Adrenal gland (tissue), 12 donors: ENCODE results near the gene DCXR. TPM values are rescaled to one million over a fixed set of nuclear protein-coding genes. Genes with fewer than 3 reads are reported as not detected.

Experiments
- DNase-seq, 7 donors: peaks; one replicate each; pipeline ENCODE4 v3.0.0-alpha.2; 2019 to 2020
- H3K27ac ChIP-seq, 5 donors: fragments of 200-600 bp; sonication (generic) in 4 of 5; 1 replicate in 3 of 5; 2 replicates in 2 of 5; pipeline versions ENCODE4 v1.5.1 to v1.8.0; 2016 to 2020; ENCODE audit warnings: mild to moderate bottlenecking in 1 of 5
- H3K27me3 ChIP-seq: fragments of 200-600 bp; 2 replicates; pipeline ENCODE4 v1.8.0; 2021
- H3K36me3 ChIP-seq, 2 donors: fragments of 200-600 bp; replicated peaks in 1 of 2; 1 replicate in 1 of 2; 2 replicates in 1 of 2; pipeline versions ENCODE4 v1.5.1 to v1.8.0; 2018 to 2022
- H3K4me1 ChIP-seq, 2 donors: fragments of 200-600 bp; replicated peaks in 1 of 2; 1 replicate in 1 of 2; 2 replicates in 1 of 2; pipeline versions ENCODE4 v1.5.1 to v1.8.0; 2018 to 2021
- H3K4me3 ChIP-seq, 4 donors: fragments of 200-600 bp; sonication (generic) in 3 of 4; one replicate each; pipeline ENCODE4 v1.5.1; 2016 to 2018
- H3K9me3 ChIP-seq, 3 donors: fragments of 200-600 bp; sonication (generic) in 1 of 3; replicated peaks in 1 of 3; 1 replicate in 2 of 3; 2 replicates in 1 of 3; pipeline versions ENCODE4 v1.5.1 to v1.8.0; 2016 to 2021
- CTCF ChIP-seq, 6 experiments: fragments of 450-650 bp in 4 of 6; fragments of 200-600 bp in 2 of 6; sonication (generic) in 1 of 6; IDR thresholded peaks; 1 replicate in 5 of 6; 2 replicates in 1 of 6; pipeline versions ENCODE4 v1.5.1 to v1.8.0; 2016 to 2021; ENCODE audit warnings: antibody characterized with exemption in 6 of 6, mild to moderate bottlenecking in 2 of 6, moderate library complexity in 1 of 6
- POLR2A ChIP-seq, 2 donors: fragments of 450-650 bp; IDR thresholded peaks; one replicate each; pipeline ENCODE4 v1.6.1; 2017; ENCODE audit warnings: antibody characterized with exemption in 2 of 2, mild to moderate bottlenecking in 2 of 2, moderate library complexity in 1 of 2
- WGBS, 4 donors: extraction: QIAGEN DNeasy Blood & Tissue Kit in 2 of 4; methylation state at CpG; one replicate each; pipeline versions ENCODE4 v1.1.5 to v1.1.7; 2013 to 2017; 5-methylcytosine and 5-hydroxymethylcytosine counted together
- intact Hi-C, 2 donors: fragments of 100-400 bp; cut with DNase I; formaldehyde crosslinking; loops; one replicate each; pipeline versions ENCODE4 v1.14.1 to v1.15.0; 2022 to 2023
- polyA plus RNA-seq, 3 donors: library from polyadenylated mRNA; stranded (reverse); fragments of 200-250 nt in 2 of 3; fragments of 350-450 nt in 1 of 3; fragmentation: Illumina TruSeq in 1 of 3; extraction: RNeasy Lipid Tissue Mini Kit (QIAGEN cat#74804) in 1 of 3; gene quantifications; one replicate each; pipeline ENCODE4 v1.2.3, GENCODE V29; 2013 to 2014
- total RNA-seq, 9 donors: library from RNA; depleted of rRNA in 4 of 9; stranded (reverse); fragments of >200 nt in 4 of 9; fragments of 120-200 nt in 1 of 9; fragmentation: NEBNext Ultra II Directional in 1 of 9; extraction: Animal tissue kit (Norgen Biotek cat#: 25700) in 1 of 9; gene quantifications; one replicate each; pipeline versions ENCODE4 v1.1.0 to v1.2.4, GENCODE V29; 2013 to 2023
- donor health status: healthy with polysubstance abuse.
- donor health status: Bipolar disorder and iron deficiency.
- donor health status: DM: yes; HTN: yes; CAD: no.
- donor health status: DM: no; HTN: no; CAD: no.
- donor health status: DM: no; HTN: no; CAD: no.
- donor health status: DM: yes; HTN: yes; CAD: no.

DCXR gene
- total and polyA plus RNA-seq, 12 donors: 66.9 to 183 (median 104) TPM

- TF ChIP-seq CTCF (IDR thresholded peaks at IDR 0.05) (no peak), POLR2A (IDR thresholded peaks at IDR 0.05) (no peak)
- H3K4me1 ChIP-seq: peaks cover 21 to 27% of the 10 kb centered on the region in 2 donors
Observed at GRCh38 chr17:82020572-82021106, 16.9 kb downstream of the DCXR start.

GRCh38 chr17:82019690-82020571 is 17.6 kb downstream of the DCXR start:
- Histone ChIP-seq H3K4me1 (peaks cover 21 to 27% of the 10 kb centered on the region in 2 donors), H3K9me3 (no peaks in the 10 kb centered on the region), H3K36me3 (no peaks in the 10 kb centered on the region), H3K27ac (no peak overlapping the region), H3K4me3 (no peak overlapping the region), H3K27me3 (no peaks in the 10 kb centered on the region)
- TF ChIP-seq CTCF (IDR thresholded peaks at IDR 0.05) (peak; percentile 29 to 62 (median 46)), POLR2A (IDR thresholded peaks at IDR 0.05) (no peak)
- intact Hi-C loops: loop anchor here (2.0 to 10.0 kb wide), 3 partner anchors 59 to 275 kb away; partner anchors contain the start of gene NOTUM (in 1 of the 2)
- peak in 5 of 7 donors; percentile 47 to 72 (median 59) for DNase-seq
- 60 to 79% (median 64%) methylated on average over 4 to 34 of the region's 34 CpGs for WGBS, 4 donors

More at GRCh38 chr17:82020572-82021106, 16.9 kb downstream of the DCXR start:
- Histone ChIP-seq H3K9me3 (no peaks in the 10 kb centered on the region), H3K27me3 (no peaks in the 10 kb centered on the region), H3K36me3 (no peaks in the 10 kb centered on the region), H3K4me3 (no peak overlapping the region), H3K27ac (no peak overlapping the region)
- intact Hi-C loops: loop anchor here (2.0 to 10.0 kb wide), 3 partner anchors 60 to 274 kb away; partner anchors contain the start of gene NOTUM (in 1 of the 2)
- 78 to 81% (median 80%) methylated on average over 12 to 14 of the region's 14 CpGs for WGBS, 4 donors
- DNase-seq: no peak

DNA sequence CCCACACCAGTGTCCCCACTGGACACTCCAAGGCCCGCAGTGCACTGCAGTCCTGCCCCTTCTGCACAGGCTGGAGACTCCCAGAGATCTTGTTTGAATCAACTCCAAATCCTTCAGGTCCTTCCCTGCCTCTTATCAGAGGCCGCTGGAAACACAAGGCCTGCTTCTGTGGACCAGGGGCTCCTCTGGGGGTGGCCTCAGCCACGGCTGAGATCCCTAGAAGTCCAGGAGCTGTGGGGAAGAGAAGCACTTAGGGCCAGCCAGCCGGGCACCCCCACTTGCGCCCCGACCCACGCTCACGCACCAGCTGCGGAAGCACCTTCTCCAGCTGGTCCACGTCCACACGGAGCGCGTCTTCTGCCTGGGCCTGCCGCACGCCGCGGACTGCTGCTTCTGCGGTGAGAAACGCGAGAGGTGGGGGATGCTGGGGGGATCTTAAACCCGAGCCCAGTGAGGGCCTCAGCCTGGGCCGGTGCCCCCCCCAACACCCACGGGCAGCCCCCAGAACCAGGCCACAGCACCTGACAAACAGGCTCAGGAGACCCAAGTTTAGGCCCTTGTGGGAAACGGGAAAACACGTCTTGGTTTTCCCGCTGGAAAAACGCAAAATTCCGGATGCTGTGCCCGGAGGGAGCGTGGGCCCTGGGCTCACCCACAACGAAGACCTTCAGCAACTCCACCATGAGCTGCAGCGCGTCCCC is 18.4 kb downstream of the DCXR start:
- no peaks in the 10 kb centered on the region for H3K9me3 ChIP-seq
- no peak overlapping the region for H3K27ac ChIP-seq
- intact Hi-C loops: no loop called here
- no peaks in the 10 kb centered on the region for H3K27me3 ChIP-seq
- no peak for DNase-seq
- H3K4me1 ChIP-seq: peaks cover 20 to 22% of the 10 kb centered on the region in 2 donors
- no peak overlapping the region for H3K4me3 ChIP-seq
- WGBS, 4 donors: 84 to 86% (median 85%) methylated on average over 22 to 33 of the region's 33 CpGs
- no peaks in the 10 kb centered on the region for H3K36me3 ChIP-seq
- TF ChIP-seq CTCF (IDR thresholded peaks at IDR 0.05): no peak
- TF ChIP-seq POLR2A (IDR thresholded peaks at IDR 0.05): no peak
